ENCODE measurements around the gene ADAMTS3. TPM values are rescaled to one million over a fixed set of nuclear protein-coding genes. Genes with fewer than 3 reads are reported as not detected.

The ADAMTS3 gene
- total RNA-seq, 4 donors from 2014 or later, result 0.54 to 1.7 TPM; not detected in 2

DNA sequence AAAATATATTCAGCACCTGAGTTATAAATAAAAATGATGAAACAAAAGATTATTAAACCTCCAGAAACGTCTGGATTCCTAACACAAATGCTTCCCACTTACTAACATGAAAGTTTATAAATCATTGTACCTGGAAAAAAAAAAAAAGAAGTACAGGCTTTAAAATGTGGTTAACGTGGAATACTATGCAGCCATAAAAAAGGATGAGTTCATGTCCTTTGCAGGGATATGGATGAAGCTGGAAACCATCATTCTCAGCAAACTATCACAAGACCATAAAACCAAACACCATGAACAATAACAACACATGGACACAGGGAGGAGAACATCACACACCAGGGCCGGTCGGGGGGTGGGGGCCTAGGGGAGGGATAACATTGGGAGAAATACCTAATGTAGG is 160.5 kb downstream of the ADAMTS3 start:
- no peaks in the 10 kb centered on the region for H3K4me1 ChIP-seq
- DNase-seq, result no peak
- TF ChIP-seq POLR2A (IDR thresholded peaks at IDR 0.05), result no peak
- TF ChIP-seq, protein P1, sequence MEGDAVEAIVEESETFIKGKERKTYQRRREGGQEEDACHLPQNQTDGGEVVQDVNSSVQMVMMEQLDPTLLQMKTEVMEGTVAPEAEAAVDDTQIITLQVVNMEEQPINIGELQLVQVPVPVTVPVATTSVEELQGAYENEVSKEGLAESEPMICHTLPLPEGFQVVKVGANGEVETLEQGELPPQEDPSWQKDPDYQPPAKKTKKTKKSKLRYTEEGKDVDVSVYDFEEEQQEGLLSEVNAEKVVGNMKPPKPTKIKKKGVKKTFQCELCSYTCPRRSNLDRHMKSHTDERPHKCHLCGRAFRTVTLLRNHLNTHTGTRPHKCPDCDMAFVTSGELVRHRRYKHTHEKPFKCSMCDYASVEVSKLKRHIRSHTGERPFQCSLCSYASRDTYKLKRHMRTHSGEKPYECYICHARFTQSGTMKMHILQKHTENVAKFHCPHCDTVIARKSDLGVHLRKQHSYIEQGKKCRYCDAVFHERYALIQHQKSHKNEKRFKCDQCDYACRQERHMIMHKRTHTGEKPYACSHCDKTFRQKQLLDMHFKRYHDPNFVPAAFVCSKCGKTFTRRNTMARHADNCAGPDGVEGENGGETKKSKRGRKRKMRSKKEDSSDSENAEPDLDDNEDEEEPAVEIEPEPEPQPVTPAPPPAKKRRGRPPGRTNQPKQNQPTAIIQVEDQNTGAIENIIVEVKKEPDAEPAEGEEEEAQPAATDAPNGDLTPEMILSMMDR (IDR thresholded peaks at IDR 0.05), result no peak
- no peaks in the 10 kb centered on the region for H3K36me3 ChIP-seq
- H3K27ac ChIP-seq, result no peak overlapping the region
- no peak overlapping the region for H3K4me3 ChIP-seq
- no peaks in the 10 kb centered on the region for H3K9me3 ChIP-seq
- no peaks in the 10 kb centered on the region for H3K27me3 ChIP-seq

DNA sequence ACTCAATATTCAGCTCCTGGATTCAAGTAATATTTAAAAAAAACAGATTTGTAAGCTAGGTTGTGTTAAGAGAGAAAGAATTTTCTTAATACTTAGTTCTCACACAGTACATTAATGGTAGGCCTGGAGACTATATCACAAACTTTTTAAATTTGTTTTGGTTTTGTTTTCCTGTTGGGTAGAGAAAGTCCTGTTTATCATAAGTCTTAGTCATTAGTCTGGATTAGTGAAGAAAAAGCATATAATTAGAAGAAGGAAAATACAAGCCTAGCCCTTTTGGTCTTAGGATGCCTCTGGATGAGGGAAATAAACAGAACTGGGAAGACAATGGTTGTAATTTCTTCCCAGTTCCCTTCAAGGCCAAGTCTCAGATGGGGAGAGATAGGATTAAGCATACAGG is 163.6 kb downstream of the ADAMTS3 start:
- no peak for TF ChIP-seq POLR2A (IDR thresholded peaks at IDR 0.05)
- TF ChIP-seq, protein P1 (IDR thresholded peaks at IDR 0.05), result no peak
- Histone ChIP-seq H3K9me3 (no peaks in the 10 kb centered on the region), H3K4me3 (no peak overlapping the region), H3K27ac (no peak overlapping the region), H3K4me1 (no peaks in the 10 kb centered on the region), H3K36me3 (no peaks in the 10 kb centered on the region), H3K27me3 (no peaks in the 10 kb centered on the region)
- no peak for DNase-seq

DNA sequence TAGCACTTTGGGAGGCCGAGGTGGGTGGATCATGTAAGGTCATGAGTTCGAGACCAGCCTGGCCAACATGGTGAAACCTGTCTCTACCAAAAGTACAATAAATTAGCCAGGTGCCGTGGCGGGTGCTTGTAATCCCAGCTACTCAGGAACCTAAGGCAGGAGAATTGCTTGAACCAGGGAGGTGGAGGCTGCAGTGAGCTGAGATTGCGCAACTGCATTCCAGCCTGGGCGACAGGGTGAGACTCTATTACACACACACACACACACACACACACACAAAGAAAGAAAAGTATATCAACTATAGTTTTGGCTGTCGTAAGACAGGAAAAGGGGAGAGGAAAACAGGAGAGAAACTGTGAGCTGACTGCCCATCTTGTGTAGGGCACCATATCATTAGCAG is 171.7 kb downstream of the ADAMTS3 start:
- Histone ChIP-seq H3K9me3 (no peaks in the 10 kb centered on the region), H3K27me3 (no peaks in the 10 kb centered on the region), H3K27ac (no peak overlapping the region), H3K4me3 (no peak overlapping the region), H3K4me1 (no peaks in the 10 kb centered on the region), H3K36me3 (no peaks in the 10 kb centered on the region)
- TF ChIP-seq, protein P1 (IDR thresholded peaks at IDR 0.05), result no peak
- no peak for TF ChIP-seq POLR2A (IDR thresholded peaks at IDR 0.05)
- DNase-seq, result no peak

- Histone ChIP-seq H3K4me1 (no peaks in the 10 kb centered on the region), H3K27me3 (no peaks in the 10 kb centered on the region), H3K9me3 (no peaks in the 10 kb centered on the region), H3K27ac (no peak overlapping the region), H3K36me3 (no peaks in the 10 kb centered on the region), H3K4me3 (no peak overlapping the region)
- no peak for TF ChIP-seq POLR2A (IDR thresholded peaks at IDR 0.05)
- TF ChIP-seq, protein P1 (IDR thresholded peaks at IDR 0.05), result no peak
- no peak for DNase-seq
Observed at GRCh38 chr4:72394012-72394663, 174.9 kb downstream of the ADAMTS3 start.

- Histone ChIP-seq H3K36me3 (no peaks in the 10 kb centered on the region), H3K27me3 (no peaks in the 10 kb centered on the region), H3K4me3 (no peak overlapping the region), H3K27ac (no peak overlapping the region), H3K9me3 (no peaks in the 10 kb centered on the region), H3K4me1 (no peaks in the 10 kb centered on the region)
- DNase-seq, result no peak
- TF ChIP-seq, protein P1 (IDR thresholded peaks at IDR 0.05), result no peak
Observed at GRCh38 chr4:72391281-72391680, 177.7 kb downstream of the ADAMTS3 start.

DNA sequence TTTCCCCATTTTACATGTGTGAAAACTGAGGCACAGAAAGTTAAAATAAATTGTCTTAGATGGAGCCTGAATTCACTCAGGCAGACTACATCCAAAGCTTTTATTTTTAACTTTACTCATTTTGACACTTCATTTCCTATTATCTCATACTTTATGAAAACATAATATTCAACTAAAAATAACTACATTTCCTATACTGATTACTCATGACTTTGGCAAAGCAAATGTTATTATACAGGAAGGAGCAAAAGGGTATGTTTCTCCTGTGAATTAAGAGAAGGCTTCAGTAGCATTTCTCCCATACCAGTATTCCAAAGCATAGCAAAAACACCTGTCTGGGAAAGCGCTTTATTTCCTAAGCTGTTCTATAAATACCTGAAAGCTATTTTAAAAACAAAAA is 178.6 kb downstream of the ADAMTS3 start:
- Histone ChIP-seq H3K27me3 (no peaks in the 10 kb centered on the region), H3K36me3 (no peaks in the 10 kb centered on the region), H3K4me3 (no peak overlapping the region), H3K9me3 (no peaks in the 10 kb centered on the region), H3K4me1 (no peaks in the 10 kb centered on the region), H3K27ac (no peak overlapping the region)
- TF ChIP-seq POLR2A (IDR thresholded peaks at IDR 0.05), result no peak
- TF ChIP-seq, protein P1 (IDR thresholded peaks at IDR 0.05), result no peak
- no peak for DNase-seq
